ENCODE data around the gene TRAF3IP1. TPM values are rescaled to one million over a fixed set of nuclear protein-coding genes. Genes with fewer than 3 reads are reported as not detected.

Gene TRAF3IP1
- polyA plus RNA-seq, 1 donor, result 6.1 TPM

- no peak for DNase-seq (ENCODE audit: low read depth)
These were observed 88.5 kb downstream of the TRAF3IP1 start for GRCh38 chr2:238408615-238409340.

GRCh38 chr2:238409341-238410199, 89.3 kb downstream of the TRAF3IP1 start:
- DNase-seq (ENCODE audit: low read depth), result no peak

- no peak for DNase-seq (ENCODE audit: low read depth)
These were observed 91.9 kb downstream of the TRAF3IP1 start for GRCh38 chr2:238412067-238412767.

- no peak for DNase-seq (ENCODE audit: low read depth)
These were observed 93.0 kb downstream of the TRAF3IP1 start for GRCh38 chr2:238413368-238413767.

- no peak for DNase-seq (ENCODE audit: low read depth)
These were observed 94.9 kb downstream of the TRAF3IP1 start for GRCh38 chr2:238415036-238415764.

GRCh38 chr2:238415893-238416292, 95.6 kb downstream of the TRAF3IP1 start:
- no peak for DNase-seq (ENCODE audit: low read depth)

GRCh38 chr2:238418196-238418998, 98.1 kb downstream of the TRAF3IP1 start:
- DNase-seq (ENCODE audit: low read depth), result no peak

- no peak for DNase-seq (ENCODE audit: low read depth)
These were observed 98.8 kb downstream of the TRAF3IP1 start for GRCh38 chr2:238418999-238419546.

- no peak for DNase-seq (ENCODE audit: low read depth)
These were observed 100.1 kb downstream of the TRAF3IP1 start for GRCh38 chr2:238420442-238420841.

GRCh38 chr2:238420878-238421694, 100.8 kb downstream of the TRAF3IP1 start:
- no peak for DNase-seq (ENCODE audit: low read depth)

- DNase-seq (ENCODE audit: low read depth), result no peak
These were observed 101.3 kb downstream of the TRAF3IP1 start for GRCh38 chr2:238421695-238422035.

GRCh38 chr2:238422285-238422684, 102.0 kb downstream of the TRAF3IP1 start:
- DNase-seq (ENCODE audit: low read depth), result no peak

GRCh38 chr2:238422940-238423339, 102.6 kb downstream of the TRAF3IP1 start:
- no peak for DNase-seq (ENCODE audit: low read depth)

- DNase-seq (ENCODE audit: low read depth), result no peak
These were observed 103.4 kb downstream of the TRAF3IP1 start for GRCh38 chr2:238423561-238424312.

GRCh38 chr2:238424313-238424700, 104.0 kb downstream of the TRAF3IP1 start:
- no peak for DNase-seq (ENCODE audit: low read depth)

GRCh38 chr2:238425505-238425978, 105.2 kb downstream of the TRAF3IP1 start:
- DNase-seq (ENCODE audit: low read depth), result no peak

- DNase-seq (ENCODE audit: low read depth), result no peak
These were observed 105.8 kb downstream of the TRAF3IP1 start for GRCh38 chr2:238425979-238426567.
